ENCODE data around the gene ZFYVE16.
"Not testable (repeated sequence)": the region's sequence is repeated elsewhere in the genome, so short reads cannot be mapped to it uniquely, and the experiment has no call there.

The ZFYVE16 gene

GRCh38 chr5:80487829-80488721, 80.2 kb downstream of the ZFYVE16 start, which contains the start of gene FAM151B:
TSS of gene FAM151B (plus strand) at chr5:80488100. CDS start at chr5:80488124, 24 bp downstream.
- DNase-seq (ENCODE audit: low spot score) = no peak

GRCh38 chr5:80491296-80491695, 83.4 kb downstream of the ZFYVE16 start:
- no peak for DNase-seq (ENCODE audit: low spot score)

- no peak for DNase-seq (ENCODE audit: low spot score)
These were observed 84.9 kb downstream of the ZFYVE16 start for GRCh38 chr5:80492741-80493140.

- not testable (repeated sequence) for DNase-seq (ENCODE audit: low spot score)
These were observed 85.6 kb downstream of the ZFYVE16 start for GRCh38 chr5:80493443-80493842.

GRCh38 chr5:80495891-80496290, 88.0 kb downstream of the ZFYVE16 start:
- DNase-seq (ENCODE audit: low spot score) = no peak

- DNase-seq (ENCODE audit: low spot score) = no peak
These were observed 94.9 kb downstream of the ZFYVE16 start for GRCh38 chr5:80502800-80503199.

- no peak for DNase-seq (ENCODE audit: low spot score)
These were observed 95.8 kb downstream of the ZFYVE16 start for GRCh38 chr5:80503641-80504040.

GRCh38 chr5:80504833-80505232, 97.0 kb downstream of the ZFYVE16 start:
- DNase-seq (ENCODE audit: low spot score) = no peak

- DNase-seq (ENCODE audit: low spot score) = no peak
These were observed 99.8 kb downstream of the ZFYVE16 start for GRCh38 chr5:80507663-80508062.

GRCh38 chr5:80508844-80509243, 101.0 kb downstream of the ZFYVE16 start:
- DNase-seq (ENCODE audit: low spot score) = no peak

- DNase-seq (ENCODE audit: low spot score) = no peak
These were observed 101.5 kb downstream of the ZFYVE16 start for GRCh38 chr5:80509362-80509761.

GRCh38 chr5:80516826-80517225, 109.0 kb downstream of the ZFYVE16 start:
- no peak for DNase-seq (ENCODE audit: low spot score)

All from hematopoietic multipotent progenitor cell treated with erythropoietin and hydrocortisone succinate and interleukin-3 and kit ligand, for 17 days (in vitro differentiated cells).